CD4-positive, alpha-beta T cell treated with Interferon gamma for 1 hour (primary cell): Measurements from ENCODE around the gene MYOM1.

Source experiments
- DNase-seq: peaks from one replicate; pipeline ENCODE4 v3.0.0-alpha.2; 2020

The MYOM1 gene

GRCh38 chr18:3183103-3183717 is 36.6 kb downstream of the MYOM1 start:
- no peak for DNase-seq

- no peak for DNase-seq
These were observed 39.4 kb downstream of the MYOM1 start for GRCh38 chr18:3180325-3180724.

- peak; percentile 14 for DNase-seq
These were observed 40.2 kb downstream of the MYOM1 start for GRCh38 chr18:3179430-3180089.

- DNase-seq = peak; percentile 84
These were observed 41.7 kb downstream of the MYOM1 start for GRCh38 chr18:3177902-3178687.

DNA sequence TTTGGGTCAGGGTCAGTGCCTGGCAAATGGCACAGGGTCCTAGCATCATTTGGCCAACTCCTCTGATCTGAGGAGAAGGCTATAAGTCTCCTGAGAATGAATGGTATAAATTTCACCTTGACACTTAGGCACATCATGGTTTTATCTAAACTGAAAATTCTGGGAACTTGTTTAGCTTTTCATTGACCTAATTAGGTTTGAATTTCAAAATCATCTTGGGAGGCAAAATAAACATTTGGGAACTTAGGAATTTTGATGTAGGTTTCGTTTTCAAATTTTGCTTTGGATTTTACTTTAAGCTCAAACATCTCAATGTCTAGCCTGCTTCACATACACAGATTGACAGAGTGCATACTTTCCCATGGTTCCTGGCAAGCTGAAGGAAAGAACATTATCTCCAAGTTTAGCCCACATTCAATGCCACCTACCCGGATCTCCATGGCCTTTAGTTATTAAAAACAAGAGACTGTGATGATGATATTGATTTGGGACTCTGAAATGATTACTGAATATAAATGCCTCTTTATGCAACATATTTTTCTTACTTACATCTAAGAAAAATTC is 44.5 kb downstream of the MYOM1 start:
- no peak for DNase-seq

- no peak for DNase-seq
These were observed 47.7 kb downstream of the MYOM1 start for GRCh38 chr18:3172097-3172496.

DNA sequence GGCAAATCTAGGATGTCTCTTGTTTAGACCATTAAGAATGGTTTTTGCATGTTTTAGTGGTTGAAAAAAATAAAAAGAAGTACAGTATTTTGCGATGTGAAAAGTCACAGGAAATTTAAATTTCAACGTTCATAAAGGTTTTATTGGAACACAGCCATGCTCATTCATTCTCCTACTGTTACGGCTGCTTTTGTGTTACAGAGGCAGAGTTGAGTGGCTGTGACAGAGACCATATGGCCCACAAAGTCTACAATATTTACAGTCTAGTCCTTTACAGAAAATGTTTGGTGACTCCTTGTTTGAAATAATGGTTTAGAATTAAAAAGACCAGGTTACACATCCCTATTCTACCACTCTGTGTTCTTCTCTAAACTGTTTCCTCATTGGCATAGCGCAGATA is 48.1 kb downstream of the MYOM1 start:
- DNase-seq = no peak

GRCh38 chr18:3170441-3171161 is 49.2 kb downstream of the MYOM1 start:
- DNase-seq = no peak

- DNase-seq = no peak
These were observed 55.4 kb downstream of the MYOM1 start for GRCh38 chr18:3164381-3164780.

DNA sequence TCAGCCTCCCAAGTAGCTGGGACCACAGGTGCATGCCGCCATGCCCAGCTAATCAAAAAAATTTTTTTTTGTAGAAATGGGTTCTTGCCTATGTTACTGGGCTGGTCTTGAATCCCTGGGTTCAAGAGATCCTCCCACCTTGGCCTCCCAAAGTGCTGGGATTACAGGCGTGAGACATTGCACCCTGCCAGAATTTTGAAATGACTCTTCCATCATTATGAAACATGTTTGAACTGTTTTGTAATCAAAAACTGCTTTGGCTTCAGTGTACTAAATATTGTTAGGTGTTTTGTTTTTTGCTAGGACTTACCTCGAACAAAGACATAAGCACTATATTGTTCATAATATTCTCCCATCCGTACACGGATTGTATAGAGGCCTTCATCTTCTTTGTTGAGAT is 55.8 kb downstream of the MYOM1 start:
- no peak for DNase-seq

- DNase-seq = no peak
These were observed 57.6 kb downstream of the MYOM1 start for GRCh38 chr18:3162181-3162580.

DNA sequence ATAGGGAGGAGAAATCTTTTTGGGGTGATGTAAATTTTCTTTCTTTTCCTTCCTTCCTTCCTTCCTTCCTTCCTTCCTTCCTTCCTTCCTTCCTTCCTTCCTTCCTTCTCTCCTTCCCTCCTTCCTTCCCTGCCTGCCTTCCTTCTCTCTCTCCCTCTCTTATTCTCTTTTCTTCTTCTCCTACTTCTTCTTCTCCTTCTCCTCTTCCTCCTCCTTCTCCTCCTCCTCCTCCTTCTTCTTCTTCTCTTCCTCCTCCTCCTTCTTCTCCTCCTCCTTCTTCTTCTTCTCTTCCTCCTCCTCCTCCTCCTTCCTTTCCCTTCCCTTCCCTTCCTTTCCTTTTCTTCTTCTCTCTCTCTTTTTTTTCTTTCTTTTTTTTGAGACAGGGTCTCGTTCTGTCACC is 59.9 kb downstream of the MYOM1 start:
- no peak for DNase-seq

DNA sequence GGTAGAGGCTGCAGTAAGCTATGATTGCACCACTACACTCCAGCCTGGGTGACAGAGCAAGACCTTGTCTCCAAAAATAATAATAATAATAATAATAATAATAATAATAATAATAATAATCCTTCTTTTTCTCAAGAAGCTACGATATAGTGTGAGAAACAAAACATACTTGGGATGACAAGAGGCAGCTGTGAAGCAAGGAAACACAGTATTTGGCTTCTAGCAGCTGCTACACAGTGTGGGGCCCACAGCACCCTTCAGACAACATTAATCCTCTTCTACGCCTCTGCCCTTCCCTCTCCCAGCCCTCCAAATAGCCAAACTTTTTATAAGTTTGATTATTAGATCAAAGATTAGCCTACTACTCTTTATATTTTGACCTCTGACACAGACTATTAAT is 62.2 kb downstream of the MYOM1 start:
- no peak for DNase-seq

- DNase-seq = no peak
These were observed 62.7 kb downstream of the MYOM1 start for GRCh38 chr18:3157086-3157485.

GRCh38 chr18:3156325-3156640 is 63.5 kb downstream of the MYOM1 start:
- no peak for DNase-seq

DNA sequence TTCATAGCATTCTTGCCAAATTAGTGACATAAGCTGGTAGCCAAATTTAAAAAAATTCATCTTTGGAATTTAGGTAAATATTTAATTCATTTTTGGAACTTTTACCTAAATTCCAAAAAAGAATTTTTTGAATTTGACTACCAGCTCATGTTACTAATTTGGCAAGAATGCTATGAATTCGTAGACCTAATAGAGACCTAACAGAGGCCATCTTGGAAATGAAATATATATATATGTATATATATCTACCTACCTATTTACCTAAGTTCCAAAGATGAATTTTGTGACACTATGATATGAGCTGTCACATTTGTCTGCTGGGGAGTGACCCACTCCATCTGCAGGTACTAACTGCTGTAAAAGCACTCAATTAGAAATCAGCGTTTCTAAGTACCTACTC is 65.6 kb downstream of the MYOM1 start:
- DNase-seq = no peak

- DNase-seq = no peak
These were observed 66.6 kb downstream of the MYOM1 start for GRCh38 chr18:3153107-3153704.

- no peak for DNase-seq
These were observed 67.5 kb downstream of the MYOM1 start for GRCh38 chr18:3152294-3152693.

DNA sequence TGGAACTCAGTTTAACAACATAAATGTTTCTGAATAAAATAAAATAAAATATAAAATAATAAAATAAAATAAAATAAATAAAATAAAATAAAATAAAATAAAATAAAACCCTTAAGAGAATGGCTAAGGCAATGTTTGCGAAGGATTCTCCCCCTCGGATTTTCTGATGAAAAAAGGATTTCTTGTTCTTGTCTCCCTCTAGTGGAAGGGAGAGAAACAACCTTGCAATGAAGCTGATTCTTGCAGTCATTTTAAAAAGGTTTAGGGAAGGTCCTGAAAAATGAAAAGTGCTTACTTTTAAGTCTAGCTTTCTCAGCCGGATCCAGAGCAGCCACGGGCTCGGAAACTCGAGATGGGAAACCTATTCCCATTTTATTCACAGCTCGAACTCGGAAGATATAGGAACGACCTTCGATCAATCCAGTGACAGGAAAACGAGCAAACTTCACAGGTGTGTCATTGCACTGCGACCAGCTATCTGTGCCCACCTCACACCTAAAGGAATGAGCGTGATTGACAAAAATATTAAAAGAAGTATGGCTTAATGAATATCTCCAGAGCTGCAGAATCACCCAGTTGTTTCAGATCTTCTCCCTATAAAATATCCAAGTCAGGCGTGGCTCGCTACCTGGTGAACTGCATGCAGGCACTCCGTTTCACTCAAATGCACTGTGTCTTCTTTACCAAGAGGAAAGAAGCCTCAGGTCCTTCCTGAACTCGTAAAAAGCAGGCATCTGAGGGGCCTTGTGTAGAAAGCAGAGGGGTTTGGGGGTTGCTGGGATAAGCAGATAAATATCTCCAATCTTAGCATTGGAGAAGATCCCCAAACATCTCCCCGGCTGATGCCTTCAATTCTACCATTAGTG is 68.1 kb downstream of the MYOM1 start:
- no peak for DNase-seq

DNA sequence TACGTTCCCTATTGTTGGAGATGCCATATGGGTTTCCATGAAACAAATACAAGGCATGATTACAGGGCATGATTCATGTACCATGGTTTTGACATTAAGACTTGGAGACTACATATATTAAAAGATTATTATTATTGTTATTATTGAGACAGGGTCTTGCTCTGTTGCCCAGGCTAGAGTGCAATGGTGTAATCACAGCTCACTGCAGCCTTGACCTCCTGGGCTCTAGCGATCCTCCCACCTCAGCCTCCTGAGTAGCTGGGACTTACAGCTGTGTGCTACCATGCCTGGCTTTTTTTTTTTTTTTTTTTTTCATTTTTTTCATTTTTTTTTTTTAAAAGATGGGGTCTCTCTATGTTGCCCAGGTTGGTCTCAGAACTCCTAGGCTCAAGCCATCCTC is 69.1 kb downstream of the MYOM1 start:
- no peak for DNase-seq

- no peak for DNase-seq
These were observed 69.5 kb downstream of the MYOM1 start for GRCh38 chr18:3150274-3150673.
